ENCODE data around the gene ABTB2.

ABTB2 gene

DNA sequence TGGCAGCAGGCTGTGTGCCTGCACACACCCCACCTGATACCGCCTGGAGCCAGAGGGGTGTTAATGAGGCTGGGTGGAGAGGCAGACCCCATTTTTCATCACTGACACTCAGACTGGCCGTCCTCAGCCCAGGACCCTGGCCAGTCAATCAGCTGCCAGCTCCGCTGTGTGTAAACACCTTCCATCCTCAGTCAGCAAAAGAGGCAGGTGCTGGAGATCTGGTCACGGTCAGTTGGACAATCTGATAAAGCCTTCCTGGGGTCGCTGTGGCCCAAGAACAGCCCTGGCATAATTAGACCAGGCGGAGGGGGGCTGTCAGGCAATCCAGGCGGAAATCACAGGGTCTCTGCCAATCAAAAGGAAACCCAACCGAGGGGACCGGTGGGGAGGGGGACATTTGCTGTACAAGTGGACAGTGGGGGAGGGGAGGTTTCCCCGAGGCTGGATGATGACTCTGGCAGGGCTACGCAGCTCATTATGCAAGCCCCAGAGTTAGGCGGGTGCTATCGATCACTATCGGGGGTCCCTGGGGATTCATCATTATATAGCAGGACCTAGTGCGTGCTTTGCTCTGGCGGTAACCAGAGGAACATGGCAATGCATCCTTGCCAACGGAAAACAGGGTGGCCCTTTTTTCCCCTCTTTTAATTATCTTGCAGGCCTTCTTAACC lies 72.9 kb downstream of the ABTB2 start:
- DNase-seq (ENCODE audit: low read depth) = no peak

DNA sequence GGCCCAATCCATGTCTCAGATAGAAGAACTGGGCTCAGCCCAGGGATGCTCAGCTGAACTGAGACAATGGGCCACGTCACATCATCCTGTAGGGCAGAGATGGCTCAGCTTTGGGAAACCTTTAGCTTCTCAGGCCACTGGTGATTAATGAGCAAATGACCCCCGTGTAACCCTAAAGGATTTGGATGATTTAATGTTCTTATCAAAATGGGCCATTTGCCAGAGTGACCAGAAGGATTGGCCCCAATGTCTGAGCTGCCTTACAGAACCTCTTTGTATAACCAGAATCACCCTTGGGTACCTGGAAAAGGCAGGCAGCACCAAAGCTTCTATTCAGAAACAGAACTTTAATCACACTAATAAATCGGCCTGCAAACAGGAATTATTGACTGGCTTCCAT lies 73.7 kb downstream of the ABTB2 start:
- no peak for DNase-seq (ENCODE audit: low read depth)

DNA sequence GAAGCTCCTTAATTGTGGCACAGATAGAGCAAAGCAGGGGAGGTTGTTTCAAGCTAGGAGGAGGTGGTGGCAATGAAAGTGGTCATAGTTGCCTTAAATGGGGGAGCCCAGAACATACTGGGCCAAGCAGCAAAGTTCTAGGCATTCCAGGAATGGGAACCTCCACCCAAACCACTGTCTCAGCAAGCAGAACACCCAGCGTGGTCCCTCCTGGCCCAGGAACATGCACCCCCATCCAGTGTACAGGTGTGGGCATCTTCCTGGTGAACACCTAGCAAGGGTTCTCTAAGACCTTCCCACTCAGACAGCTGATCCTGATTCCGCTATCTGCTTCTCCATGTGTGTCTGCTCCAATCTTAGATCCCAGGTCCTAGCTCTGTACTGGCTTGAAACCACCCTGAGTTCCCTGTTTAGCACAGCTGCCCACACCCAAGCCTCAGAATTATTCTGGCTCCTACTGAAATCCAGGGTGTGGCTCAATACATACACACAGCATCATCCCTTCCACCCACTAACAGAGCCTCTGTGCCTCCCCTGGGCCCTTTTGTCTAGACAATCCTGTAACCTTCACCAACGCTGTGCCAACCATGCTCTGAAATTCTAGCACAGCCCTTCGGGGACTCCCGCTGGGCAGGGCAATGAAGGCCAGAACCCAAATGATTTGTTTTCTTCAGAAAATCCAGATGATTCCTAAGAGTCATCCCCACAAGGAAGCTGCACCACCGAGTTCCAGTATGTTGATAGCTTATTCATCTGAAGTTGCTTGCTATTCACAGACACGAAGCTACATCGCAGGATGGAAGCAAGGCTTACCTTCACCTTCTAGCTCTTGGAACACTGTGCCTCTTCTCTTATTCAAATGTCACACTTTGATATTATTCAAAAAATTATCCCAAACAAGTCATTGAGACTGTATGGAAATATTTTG lies 76.6 kb downstream of the ABTB2 start:
- DNase-seq (ENCODE audit: low read depth) = no peak

DNA sequence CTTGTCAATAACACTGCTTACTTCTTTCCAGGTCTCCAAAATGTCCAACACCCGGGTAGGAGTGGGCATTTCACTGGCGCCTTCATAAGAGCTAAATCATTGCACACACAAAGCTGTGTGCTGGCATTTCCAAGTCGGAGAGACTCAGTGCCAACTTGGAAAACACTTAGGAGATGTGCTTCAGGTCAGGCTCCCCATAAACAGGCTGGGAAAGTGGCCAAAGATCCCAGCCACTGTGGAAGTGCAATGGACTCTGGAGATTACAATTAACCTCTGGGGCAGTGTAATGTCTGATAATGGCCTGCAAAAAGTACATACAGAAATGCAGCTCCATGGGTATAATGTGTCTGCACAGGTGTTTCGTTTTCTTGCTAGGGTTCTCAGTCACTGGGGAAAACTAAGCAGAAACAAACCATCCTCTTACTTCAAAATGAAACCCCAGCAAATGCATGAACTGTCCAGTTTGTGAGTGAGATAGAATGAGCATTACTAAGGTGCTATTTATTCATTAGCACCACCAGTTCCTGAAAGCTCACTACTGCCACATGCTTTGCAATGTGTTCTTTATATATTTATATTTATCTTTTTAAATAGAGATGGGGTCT lies 79.0 kb downstream of the ABTB2 start:
- DNase-seq (ENCODE audit: low read depth) = no peak

DNA sequence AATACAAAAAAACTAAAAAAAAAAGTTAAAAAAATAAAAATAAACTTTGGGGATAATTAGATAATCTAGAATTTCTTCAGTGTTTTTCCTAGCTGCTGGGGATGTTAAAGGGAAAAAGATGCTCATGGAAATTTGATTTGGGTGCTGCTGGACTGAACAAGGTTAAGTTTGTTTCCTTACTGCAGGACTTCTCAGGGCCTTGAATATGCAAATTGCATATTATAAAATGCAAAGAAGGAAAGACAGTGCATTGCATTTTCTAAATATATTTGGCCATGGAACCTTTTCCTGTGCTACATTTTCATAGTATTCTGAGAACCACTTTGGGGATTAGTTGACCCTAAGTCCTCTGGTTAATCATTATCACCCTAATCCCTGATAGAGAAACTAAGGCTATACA lies 79.6 kb downstream of the ABTB2 start:
- no peak for DNase-seq (ENCODE audit: low read depth)

DNA sequence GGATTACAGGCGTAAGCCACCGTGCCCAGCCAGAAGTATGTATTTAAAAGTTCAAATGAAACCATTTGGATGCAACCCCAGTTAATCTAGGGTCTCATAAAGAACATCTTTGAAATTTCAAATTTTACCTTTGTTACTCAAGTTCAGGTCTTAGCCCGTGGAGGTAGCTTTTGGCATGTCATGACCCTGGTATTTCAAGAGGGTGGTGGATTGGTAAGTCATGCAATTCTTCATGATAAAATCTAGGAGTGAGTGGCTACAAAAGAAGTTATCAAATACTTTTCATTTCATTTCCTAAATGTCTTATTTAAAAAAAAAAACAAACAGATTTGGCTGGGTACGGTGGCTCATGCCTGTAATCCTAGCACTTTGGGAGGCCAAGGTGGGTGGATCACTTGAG lies 80.6 kb downstream of the ABTB2 start:
- no peak for DNase-seq (ENCODE audit: low read depth)

DNA sequence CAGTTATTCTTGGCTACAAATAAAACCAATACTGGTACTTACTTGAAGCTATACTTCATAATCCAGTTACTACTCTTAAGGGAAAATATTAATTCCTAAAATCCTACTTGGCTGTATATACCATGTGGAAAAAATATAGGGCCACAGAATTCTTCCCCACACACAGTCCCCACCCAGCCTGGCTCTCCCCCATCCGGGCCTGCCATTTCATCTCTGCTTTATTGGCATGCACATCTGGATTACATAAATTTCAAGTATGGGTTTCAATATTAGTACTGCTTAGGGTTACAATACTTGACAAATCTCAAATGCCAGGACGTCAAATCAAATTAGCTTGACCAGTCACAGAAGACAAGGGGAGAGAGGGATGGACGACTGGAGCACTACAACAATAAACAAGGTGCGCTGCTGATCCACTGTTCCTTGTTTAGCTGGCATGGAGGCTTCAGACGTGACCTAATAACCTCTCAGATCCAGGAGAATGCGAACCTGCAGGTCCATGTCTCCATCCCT lies 81.4 kb downstream of the ABTB2 start:
- no peak for DNase-seq (ENCODE audit: low read depth)

DNA sequence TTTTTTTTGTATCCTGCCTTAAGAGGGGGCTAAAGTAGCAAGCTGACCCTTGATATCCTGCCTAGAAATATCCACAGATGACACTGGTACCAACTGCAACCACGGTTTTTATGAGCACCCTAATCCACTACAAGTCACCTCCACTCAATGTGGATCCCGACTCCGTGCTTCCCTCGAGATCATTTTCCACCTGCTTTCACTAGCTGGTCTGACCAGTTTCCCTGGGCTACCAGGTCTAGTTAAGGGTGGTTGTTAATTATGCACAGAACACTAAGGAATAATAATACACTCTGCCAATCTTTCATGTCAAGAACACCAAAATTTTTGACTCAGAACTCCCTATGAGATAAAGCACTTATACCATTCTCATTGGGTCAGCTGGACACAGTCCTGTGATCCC lies 82.3 kb downstream of the ABTB2 start:
- DNase-seq (ENCODE audit: low read depth) = no peak

DNA sequence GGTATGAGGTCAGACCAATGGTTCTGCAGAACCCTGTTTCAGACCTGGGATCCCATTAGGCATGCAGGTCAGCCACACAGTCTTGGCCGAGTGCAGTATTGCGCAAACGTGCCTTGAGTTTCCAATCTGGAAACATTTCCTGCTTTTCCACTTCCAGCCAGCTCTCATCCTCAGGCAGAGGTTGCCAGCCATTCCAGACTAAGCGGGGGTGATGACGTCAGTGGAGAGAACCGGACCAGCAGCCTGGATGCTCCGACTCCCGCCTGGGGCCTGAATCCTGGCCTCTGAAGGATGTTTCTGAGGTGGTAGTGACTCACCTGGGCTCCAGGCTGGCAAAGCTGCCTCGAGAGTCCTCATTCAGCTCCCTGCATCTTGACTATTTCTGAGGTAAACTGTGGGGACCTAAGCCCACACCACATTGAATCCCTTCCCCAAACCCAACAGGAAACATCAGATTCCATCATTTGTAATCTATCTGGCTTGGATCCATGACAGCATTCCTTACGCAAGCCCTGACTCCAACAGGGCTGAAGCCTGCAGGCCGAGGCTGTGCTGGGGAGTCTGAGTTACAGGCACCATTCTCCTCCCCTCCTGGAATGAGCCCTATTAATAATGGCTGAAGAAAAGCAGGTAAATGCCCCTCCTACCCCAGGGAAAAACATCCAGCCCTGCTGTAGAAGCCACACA lies 83.0 kb downstream of the ABTB2 start:
- DNase-seq (ENCODE audit: low read depth) = no peak

DNA sequence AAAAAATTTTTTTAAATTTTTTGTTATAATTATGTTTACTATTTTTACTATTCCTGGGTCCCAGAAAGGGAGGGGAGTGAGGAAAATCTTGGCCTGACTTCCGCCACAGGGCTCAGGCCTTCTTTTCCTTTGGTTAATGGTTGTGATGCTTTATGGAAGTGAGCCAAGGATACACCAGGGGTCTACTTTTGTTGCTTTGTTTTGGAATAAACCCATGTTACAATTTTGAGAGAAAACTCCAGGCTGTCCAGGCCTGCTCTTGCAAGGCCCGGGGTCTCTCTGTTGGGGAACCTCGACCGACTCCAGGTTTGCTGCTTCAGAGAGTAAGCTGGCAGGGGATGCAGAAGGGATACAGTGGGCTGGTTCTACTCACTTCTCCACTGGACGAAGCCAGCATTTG lies 84.7 kb downstream of the ABTB2 start:
- DNase-seq (ENCODE audit: low read depth) = no peak

DNA sequence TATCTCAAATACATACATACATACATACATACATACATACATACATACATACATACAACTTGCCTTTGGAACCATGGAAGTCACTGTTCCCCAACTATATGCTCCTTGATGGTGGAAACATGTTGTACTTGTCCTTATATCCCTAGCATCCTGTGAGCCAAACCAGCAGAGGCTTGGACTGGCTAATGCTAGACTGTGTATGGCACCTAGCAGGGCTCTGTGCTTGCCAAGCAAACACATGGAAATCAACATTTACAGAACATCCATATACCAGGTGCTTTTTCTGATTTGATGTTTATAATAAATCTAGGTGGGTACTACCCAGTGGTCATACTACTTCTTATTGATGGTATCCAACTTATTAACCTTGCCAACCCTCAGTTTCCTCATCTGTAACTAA lies 86.1 kb downstream of the ABTB2 start:
- no peak for DNase-seq (ENCODE audit: low read depth)

DNA sequence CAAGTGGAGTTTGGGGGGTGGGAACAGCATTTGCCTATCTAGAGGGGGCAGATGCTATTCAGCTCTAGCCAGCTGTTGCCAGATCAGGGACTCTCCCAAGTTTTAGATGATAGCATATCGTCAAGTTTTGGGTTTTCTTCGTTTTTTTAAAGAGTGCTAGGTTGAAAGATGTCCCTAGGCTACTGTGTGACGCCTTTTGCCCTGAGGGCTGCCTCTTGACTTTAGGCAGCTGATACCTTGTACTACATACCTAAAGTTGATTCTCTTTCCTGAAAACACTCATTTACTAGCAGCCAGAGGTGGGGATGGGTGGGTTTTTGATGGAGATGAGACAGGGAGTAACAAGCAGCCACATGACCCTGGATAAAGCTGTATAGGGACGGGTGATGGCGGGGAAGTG lies 87.1 kb downstream of the ABTB2 start:
- no peak for DNase-seq (ENCODE audit: low read depth)

DNA sequence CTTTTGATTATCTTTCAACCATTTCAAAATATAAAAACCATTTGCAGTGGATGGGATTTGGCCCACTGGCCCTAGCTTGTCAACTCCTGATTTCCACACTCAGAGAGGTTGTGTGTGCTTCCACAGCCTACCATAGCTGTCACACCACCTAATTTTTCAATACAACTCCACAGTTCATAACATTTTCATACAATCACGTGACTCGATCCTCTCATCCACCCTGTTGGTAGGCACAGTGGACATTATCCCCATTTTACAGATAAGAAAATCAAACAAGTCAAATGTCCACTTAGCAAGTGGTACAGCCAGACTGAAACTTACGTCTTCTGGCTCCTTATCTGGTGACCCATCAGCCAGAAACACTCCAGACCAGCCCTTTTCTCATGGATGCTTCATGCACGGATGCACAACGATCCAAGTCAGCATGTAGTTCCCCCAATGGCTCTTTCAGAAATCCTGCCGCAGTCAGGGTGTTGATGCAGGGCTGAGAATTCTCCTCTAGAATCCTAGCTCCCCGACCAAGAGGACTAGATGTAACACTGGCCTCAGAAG lies 88.0 kb downstream of the ABTB2 start:
- no peak for DNase-seq (ENCODE audit: low read depth)

DNA sequence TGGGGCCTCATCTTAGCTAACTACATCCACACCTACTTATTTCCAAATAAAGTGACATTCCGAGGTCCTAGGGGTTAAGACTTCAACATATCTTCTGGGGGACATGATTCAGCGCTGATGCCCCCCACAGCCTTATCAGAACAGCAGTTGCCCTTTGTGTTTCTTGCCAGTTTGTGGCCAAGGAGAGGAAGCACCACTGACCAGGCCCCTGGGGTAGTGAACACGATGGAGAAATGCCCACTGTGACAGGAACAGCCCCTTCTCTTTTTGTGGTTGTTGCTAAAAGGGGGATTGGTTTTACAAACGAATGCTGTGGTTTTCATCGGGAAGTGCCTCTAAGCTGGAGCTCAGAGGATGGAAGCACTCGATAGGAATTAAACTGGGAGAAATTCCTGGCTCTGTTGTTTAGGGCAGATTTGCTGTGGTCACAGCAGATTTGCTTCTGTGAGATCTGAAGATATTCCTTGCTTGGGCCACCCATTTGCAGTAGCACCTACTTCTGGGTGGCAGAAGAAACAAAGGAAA lies 88.8 kb downstream of the ABTB2 start:
- no peak for DNase-seq (ENCODE audit: low read depth)

DNA sequence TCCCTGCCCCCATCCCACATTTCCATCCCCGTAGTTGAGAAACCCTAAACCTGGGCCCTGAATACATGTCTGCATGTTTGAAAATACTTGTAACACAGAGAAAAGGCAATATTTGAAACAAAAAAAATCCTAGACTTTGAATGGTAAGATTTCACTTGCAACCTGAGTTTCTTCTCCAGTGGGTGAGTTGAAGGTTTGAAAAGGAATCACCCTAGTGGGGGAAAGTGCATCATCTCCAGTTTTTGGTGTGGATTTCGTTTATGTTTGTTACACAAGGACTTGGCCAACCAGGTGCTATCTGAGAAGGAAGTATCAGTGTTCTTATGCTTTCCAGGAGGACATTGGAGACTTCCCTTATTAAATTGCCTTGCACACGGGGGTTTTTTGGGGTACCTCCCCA lies 90.4 kb downstream of the ABTB2 start:
- no peak for DNase-seq (ENCODE audit: low read depth)

DNA sequence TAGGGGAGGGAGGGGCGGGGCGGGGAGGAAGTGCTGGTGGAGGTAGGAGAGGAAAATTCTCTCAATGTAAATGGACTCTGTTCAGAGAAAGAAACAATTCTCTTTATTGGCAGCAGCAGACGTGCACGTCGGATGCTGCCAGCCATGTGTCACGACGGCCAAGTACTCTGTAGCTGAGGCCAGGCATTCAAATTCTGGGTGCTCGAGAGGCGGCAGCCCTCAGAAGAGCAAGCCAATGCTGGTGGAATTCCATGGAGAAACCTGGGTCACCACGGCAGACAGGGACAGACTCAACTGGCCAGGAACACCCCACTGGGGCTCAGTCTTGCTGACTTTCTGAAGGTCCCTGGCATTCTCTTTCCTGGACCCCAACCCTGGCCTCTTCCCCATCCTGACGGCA lies 90.8 kb downstream of the ABTB2 start:
- DNase-seq (ENCODE audit: low read depth) = no peak

DNA sequence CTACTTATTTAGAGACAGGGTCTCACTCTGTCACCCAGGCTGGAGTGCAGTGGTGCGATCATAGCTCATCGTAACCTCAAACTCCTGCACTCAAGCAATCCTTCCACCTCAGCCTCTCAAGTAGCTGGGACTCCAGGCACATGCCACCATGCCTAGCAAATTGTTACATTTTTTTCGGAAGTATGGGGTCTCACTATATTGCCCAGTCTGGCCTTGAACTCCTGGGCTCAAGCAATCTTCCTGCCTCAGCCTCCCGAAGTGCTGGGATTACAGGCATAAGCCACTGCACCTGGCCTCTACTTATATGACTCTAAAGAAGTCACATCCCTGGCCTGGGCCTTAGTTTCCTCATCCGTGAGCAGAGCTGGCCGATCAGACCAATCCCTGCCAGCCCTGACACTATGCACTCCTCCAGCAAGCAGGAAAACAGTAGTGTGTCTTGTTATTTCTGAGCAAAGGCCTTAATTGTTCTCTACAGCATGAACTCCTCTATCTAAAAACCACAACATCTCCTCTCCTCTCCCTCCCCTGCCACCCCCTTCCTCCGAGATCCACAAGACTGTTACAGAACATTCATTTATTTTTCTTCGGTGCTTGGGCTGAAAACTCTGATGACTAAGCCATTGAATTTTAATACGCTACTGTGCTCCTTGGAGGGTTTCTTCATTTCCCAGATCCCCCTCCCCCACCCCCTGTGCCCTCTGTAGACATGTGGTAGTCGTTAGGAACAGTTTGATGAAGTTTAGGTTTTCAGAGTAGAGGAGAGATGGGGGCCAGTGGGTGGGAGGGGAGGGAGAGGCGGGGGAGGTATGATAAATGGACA lies 91.5 kb downstream of the ABTB2 start:
- DNase-seq (ENCODE audit: low read depth) = no peak

DNA sequence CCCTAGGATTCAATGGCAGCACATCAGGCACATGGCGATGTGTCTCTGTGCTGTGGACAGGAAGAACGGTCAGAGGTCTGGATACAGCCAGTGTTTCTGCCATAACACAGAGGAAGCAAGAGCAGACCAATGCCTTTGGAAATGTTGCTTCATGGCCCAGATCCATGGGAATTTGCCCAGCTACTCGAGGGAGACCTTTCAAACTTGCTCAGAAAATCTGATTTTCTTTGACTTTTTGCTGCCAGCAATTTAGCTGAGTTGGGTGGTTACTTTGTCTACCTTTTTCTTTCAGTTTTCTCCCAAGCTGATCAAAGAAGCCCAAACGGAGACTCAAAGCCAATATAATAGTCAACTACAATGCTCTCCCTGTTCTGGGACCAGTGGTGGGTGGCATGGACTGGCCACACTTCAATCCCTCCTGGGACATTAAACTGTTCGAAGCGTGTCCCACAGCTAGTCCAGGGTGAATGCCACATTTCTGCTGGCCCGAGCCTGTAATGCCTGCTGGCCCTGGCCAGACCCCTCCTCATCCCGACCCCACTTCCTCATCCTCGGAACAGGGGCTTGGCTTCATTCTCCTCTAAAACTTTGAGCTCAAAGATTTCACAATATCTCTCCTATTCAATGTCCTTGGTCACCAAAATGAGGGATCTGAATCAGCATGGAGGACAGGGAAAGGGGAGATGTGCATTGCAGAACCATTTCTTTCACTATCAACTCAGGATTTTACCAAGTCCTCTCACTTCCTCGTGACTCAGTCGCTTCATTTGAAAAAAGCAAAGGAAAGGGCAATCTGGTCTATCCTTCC lies 93.3 kb downstream of the ABTB2 start:
- no peak for DNase-seq (ENCODE audit: low read depth)

DNA sequence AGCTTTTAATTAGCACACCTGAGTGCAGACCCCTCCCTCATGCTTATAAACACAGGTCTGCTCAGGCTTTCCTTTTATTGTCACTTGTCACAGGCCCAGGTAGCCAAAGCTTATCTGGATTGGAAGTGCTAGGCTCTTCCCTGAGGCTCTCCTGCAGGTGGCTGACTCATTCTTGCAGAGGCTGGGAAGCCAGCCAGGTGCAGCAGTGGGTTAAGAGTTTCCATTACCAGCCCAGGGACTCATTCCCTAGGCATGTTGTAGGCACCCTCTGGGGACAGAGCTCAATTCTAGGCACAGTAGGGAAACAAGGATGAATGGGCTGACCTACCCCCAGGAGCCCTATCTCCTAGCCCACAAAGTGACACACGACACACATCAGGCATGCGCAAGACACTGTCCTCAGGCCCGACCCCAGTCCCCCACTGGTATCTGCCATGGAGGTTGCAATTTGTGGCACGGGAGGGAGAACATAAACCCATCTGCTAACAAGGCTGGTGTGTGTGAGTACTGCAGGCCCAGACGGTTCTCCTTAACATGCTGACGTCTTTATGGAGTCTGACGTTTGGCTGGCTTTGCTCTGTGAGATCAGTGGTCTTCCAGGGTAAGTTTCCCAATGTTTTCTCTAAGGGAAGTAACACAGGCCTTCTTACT lies 94.2 kb downstream of the ABTB2 start:
- no peak for DNase-seq (ENCODE audit: low read depth)
